ENCODE results near the gene RCBTB2.
A peak's percentile ranks its signal among the peaks of the same experiment; 100 is the strongest.

RCBTB2 gene

DNA sequence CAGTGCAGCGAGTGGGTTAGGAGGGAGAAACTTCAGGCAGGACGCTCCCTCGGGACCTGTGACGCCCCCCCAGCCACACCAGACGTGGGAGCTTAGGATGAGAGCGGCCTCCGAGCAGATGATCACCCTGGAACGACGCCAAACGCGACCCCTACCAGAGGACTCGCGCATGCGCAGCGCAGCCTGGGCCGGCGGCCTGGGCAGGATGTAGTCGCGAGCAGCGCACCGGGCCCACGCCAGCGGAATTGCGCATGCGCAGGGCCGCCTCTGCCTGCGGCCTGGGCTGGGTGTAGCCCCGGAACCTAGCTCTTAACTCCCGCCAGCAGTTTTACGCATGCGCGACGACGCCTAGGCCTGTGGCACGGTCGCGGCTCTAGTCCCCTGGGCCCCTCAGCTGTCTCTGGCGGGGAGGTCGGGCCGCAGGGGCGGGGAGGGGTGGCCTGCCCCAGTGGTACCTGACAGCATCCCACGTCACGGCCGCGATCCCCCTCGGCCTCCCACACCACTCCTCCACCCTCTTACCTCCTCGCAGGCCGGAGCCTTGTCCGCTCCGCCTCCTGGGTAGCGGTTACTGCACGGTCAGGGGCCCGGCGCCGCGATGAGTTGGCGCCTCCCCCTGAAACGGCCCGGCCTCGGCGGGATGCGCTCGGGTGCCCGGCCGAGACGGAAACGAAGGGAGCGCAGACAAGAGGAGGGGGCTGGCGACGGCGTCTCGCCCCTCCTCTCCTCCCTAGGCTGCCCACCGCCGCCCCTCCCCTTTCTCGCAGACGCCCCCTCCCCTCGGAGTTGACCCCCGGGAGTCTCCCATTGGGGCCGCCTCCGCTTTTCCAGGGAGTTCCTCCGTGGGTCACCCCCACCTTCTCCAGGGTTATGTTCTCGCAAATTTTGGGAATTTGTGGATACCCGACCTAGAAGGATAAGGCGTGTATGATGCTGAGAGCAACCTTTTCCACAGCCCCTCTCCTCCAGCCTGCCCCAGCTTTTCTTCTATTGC, at the start of gene RCBTB2:
TSS of gene RCBTB2 (minus strand) at position 575 of the 994 bp plus-strand sequence. CDS start 11,141 bp downstream, outside the sequence.
- peak; percentile 97 for DNase-seq (ENCODE audit: low spot score)

- DNase-seq (ENCODE audit: low spot score) = no peak
Measured at GRCh38 chr13:48582084-48582483, 49.2 kb upstream of the RCBTB2 start.

DNA sequence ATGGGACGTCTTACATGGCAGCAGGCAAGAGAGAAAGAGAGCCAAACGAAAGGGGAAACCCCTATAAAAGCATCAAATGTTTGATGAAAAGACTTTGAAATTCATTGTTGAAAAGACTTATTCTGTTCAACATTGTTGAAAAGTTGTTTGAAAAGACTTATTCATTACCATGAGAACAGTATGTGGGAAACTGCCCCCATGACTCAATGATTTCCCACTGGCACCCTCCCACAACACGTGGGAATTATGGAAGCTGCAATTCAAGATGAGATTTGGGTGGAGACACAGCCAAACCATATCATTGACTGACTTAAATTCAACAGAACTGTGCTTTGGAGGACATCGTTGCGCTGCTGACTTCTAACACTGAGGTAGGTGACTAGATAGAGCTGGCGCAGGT, 48.0 kb upstream of the RCBTB2 start:
- DNase-seq (ENCODE audit: low spot score) = no peak

DNA sequence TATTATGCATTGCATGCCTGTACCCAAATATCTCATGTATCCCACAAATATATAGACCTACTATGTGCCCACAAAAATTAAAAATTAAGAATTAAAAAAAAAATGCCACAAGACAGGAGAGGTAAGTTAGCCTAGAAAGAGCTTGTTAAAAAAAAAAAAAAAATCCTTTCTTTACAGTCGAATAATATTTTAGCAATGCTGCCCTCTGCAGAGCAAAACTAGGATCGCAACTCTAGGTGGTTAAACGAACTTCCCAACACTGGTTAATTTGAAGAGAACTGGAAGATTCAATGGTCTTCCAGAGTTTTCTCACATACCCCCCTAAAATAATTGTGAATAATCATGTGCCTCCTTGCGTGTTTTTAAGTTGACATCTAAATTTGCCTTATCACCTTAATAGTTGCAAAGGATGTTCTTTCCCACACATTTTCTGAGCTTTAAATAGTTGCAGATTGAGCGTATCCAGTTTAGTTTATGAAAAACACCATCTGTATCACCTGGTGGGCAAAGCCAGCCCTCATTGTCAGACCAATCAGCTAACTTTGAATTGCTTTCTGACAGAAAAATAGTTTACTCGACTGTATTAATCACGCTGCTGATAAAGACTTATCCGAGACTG, 47.4 kb upstream of the RCBTB2 start:
- peak; percentile 86 for DNase-seq (ENCODE audit: low spot score)

DNA sequence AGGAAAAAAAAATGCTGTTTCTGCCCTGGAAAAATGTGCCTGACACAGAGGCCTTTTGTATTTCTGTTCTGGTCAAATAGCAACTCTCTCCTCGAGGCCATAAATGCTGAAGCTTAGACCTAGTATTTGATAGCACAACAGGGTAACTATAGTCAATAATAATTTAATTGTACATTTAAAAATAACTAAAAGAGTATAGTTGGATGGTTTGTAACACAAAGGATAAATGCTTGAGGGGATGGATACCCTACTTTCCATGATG, 47.0 kb upstream of the RCBTB2 start:
- DNase-seq (ENCODE audit: low spot score) = peak; percentile 47

GRCh38 chr13:48579165-48579918, 46.5 kb upstream of the RCBTB2 start:
- peak; percentile 84 for DNase-seq (ENCODE audit: low spot score)

- DNase-seq (ENCODE audit: low spot score) = no peak
Measured at GRCh38 chr13:48578516-48579164, 45.8 kb upstream of the RCBTB2 start.

DNA sequence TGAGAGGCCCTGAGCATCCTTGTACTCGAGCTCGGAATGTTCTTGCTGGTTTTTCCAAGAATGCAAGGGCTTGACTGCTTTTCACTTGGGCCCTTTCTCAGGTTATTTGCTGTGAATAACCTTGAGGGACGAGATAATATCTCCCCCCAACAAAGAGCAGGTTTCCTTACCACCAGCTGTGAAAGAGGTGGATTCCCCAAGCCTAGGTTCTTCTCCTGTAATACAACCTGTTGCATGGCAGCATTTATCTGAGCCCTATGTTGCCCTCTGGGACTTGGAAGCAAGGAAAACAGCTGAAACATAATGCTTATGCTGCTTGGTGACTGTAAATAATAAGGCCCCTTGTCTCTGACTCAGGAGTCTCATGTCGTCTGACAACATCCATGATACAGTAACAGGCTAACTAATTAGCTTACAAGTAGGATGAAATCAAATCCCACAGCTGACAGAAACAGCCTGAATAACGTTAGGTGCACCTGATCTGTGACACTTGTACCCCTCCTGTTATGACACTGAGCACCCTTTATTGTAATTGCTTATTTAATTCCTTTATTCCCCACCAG, 43.6 kb upstream of the RCBTB2 start:
- DNase-seq (ENCODE audit: low spot score) = no peak

DNA sequence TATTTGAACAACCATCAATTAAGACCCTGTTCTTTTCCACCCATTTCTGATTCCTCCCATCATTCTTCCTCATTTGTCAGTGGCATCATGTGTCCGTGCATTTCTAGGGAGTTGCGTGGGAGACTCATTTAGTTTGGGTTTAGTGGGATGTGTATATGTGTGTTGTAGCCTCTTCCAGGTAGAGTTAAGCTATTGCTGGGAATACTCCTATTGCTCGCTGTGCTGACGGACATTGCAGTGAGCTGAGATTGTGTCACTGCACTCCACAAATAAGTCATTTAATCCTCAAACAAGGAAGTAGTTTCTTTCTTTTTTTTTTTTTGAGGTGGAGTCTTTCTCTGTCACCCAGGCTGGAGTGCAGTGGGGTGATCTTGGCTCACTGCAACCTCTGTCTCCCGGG, 42.2 kb upstream of the RCBTB2 start:
- no peak for DNase-seq (ENCODE audit: low spot score)

DNA sequence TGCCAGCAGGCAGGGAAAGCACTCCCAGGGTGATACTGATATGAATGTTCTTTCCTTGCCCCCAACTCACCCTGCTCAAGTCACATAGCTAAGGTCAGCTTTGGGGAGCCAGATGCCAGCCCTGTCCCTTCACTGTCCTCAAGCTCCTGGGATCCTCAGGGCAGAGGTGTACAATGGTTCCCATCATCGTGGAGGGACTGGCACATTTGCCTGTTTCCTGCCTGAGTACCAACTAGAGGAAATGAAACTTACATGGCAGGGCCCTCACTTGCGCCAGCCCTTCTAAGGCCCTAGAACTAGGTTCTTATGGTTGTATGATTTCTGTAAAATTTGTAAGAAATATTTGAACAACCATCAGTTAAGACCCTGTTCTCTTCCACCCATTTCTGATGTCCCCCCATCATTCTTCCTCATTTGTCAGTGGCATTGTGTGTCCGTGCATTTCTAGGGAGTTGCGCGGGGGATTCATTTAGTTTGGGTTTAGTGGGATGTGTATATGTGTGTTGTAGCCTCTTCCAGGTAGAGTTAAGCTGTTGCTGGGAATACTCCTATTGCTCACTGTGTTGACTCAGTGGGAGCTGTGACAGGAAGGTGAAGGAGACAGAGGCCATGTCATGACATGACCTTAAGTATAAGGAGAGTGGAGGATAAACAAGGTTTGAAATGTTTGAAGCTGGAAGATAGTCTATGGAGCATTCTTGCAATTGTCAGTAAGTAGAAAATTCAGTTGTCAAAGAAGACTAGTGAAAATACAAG, 41.3 kb upstream of the RCBTB2 start:
- DNase-seq (ENCODE audit: low spot score) = no peak

DNA sequence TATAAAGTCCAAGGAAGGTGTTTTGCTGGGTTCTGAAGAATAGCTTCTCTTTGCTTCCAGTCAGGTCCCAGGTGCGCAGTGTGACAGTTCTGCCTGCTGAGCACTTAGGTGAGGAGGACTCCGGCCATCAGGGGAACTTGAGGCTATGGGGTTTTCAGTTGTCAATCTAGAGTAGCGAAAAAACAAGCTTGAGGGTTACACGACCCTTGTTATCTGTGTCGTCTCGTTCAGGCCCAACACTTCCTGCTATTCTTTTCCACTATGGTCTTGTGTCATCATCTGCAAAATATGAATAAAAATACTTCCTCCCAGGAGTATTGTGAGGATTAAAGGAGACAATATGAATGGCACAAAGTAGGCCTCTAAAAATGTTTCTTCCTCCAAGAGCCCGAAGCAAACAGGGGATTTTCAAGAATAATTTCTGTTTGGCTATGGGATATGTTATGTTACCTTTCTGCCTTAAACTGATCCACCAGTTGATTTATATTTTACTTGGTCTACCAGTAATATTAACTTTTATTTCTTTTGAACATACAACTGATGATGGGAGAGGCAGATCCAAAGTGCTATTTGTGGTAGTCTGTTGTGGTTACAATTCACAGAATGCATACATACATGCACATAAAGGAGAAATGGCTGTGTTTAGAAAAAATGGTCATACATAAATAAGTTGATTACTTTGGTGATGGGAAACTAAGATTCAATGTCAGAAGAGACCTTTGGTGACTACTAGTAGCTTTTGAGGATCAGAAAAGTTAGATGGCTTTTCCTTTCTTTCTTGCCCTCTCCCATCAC, 40.5 kb upstream of the RCBTB2 start:
- no peak for DNase-seq (ENCODE audit: low spot score)

GRCh38 chr13:48571126-48571913, 38.4 kb upstream of the RCBTB2 start:
- DNase-seq (ENCODE audit: low spot score) = peak; percentile 78

GRCh38 chr13:48570216-48570828, 37.4 kb upstream of the RCBTB2 start:
- peak; percentile 46 for DNase-seq (ENCODE audit: low spot score)

DNA sequence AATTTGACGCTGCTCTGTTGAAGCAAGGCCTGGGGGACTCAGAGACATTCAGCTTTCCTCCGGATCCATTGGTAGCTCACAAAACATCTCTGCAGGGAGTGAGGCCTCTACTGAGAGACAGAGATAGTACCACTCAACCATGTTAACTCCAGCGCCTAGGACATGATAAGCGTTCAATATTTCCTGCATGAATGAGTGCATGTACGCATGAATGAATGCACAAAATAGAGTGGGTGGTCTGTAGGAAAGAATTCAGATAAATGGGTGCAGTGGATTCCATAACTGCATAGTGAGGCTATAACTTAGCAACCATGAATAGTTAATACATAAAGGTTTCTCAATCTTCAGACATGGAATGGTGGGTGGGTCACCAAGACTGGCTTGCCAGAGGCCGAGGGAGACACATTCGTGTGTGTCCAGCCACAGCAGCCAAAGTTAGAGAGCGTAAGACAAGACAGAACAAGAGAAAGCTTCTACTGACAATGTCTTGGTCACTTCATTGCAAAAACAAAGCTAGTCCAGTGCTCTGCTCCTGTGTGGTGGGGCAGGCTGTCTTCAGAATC, 36.3 kb upstream of the RCBTB2 start:
- DNase-seq (ENCODE audit: low spot score) = no peak

- no peak for DNase-seq (ENCODE audit: low spot score)
Measured at GRCh38 chr13:48568370-48569103, 35.7 kb upstream of the RCBTB2 start.

GRCh38 chr13:48567515-48568369, 34.9 kb upstream of the RCBTB2 start:
- peak; percentile 77 for DNase-seq (ENCODE audit: low spot score)

- no peak for DNase-seq (ENCODE audit: low spot score)
Measured at GRCh38 chr13:48564056-48564455, 31.2 kb upstream of the RCBTB2 start.

Measured in pons (tissue), 1 donor.